Renal cortex interstitium (tissue), 11 donors: Measurements from ENCODE around the gene NOB1. TPM values are rescaled to one million over a fixed set of nuclear protein-coding genes. Genes with fewer than 3 reads are reported as not detected.

Experiments used
- DNase-seq, 11 donors: peaks; one replicate each; pipeline ENCODE4 v3.0.0-alpha.2; 2013; ENCODE audit warnings: low read depth in 9 of 11, low spot score in 4 of 11; ENCODE audit errors: extremely low read depth in 1 of 11
- polyA plus RNA-seq, 3 donors: library from polyadenylated mRNA; unstranded; fragments of 120-200 nt; gene quantifications; one replicate each; pipeline ENCODE4 v1.2.1, GENCODE V29; 2013; ENCODE audit not compliant: insufficient read length in 3 of 3

NOB1 gene
- polyA plus RNA-seq, 3 donors = 62.3 to 69.1 (median 67.5) TPM

GRCh38 chr16:69706256-69706974 lies 48.3 kb downstream of the NOB1 start:
- DNase-seq = peak in 1 of 11 donors; percentile 11

- DNase-seq = no peak
Observed at GRCh38 chr16:69703638-69704037, 51.1 kb downstream of the NOB1 start.

- DNase-seq = no peak
Observed at GRCh38 chr16:69701866-69702265, 52.9 kb downstream of the NOB1 start.

GRCh38 chr16:69701452-69701851 lies 53.3 kb downstream of the NOB1 start:
- DNase-seq = no peak

- no peak for DNase-seq
Observed at GRCh38 chr16:69699915-69700314, 54.8 kb downstream of the NOB1 start.

GRCh38 chr16:69698404-69698803 lies 56.3 kb downstream of the NOB1 start:
- DNase-seq = no peak

GRCh38 chr16:69693916-69694315 lies 60.8 kb downstream of the NOB1 start:
- DNase-seq = no peak

- no peak for DNase-seq
Observed at GRCh38 chr16:69691980-69692911, 62.5 kb downstream of the NOB1 start.

Other genes with a start within 250 kb of the NOB1 start
- gene NFAT5, start 189.0 kb downstream of the NOB1 start, polyA plus RNA-seq = 10 to 100 TPM; 36.5 to 64.6 (median 42.7) TPM
- 10 to 100 TPM; 21.2 to 25.5 (median 21.7) TPM for gene NQO1, start 28.4 kb downstream of the NOB1 start, polyA plus RNA-seq
- 10 to 100 TPM; 41.6 to 55.1 (median 45.4) TPM for gene WWP2, start 7.4 kb upstream of the NOB1 start, polyA plus RNA-seq
- 10 to 100 TPM; 47.6 to 92.0 (median 73.5) TPM for gene CLEC18A, start 196.4 kb upstream of the NOB1 start, polyA plus RNA-seq